SK-N-SH (cell line): ENCODE measurements around the gene GARNL3. TPM values are rescaled to one million over a fixed set of nuclear protein-coding genes. Genes with fewer than 3 reads are reported as not detected.
A peak's percentile ranks its signal among the peaks of the same experiment; 100 is the strongest.

Source experiments
- CTCF ChIA-PET: fragments of 300-600, 350-600 bp; formaldehyde crosslinking; extraction: SDS; loops from one replicate; lab custom pipeline; 2021; lab: Yijun Ruan, JAX
- POLR2A ChIA-PET: fragments of 350-600 bp; sonication (Branson Sonifier 250); formaldehyde crosslinking; extraction: SDS; loops from one replicate; lab custom pipeline; 2020; ENCODE audit warnings: antibody characterized with exemption, inconsistent platforms; lab: Yijun Ruan, JAX
- DNase-seq: peaks from one replicate; pipeline ENCODE4 v3.0.0; 2012
- H2AFZ ChIP-seq: fragments of 200-600 bp; sonication (generic); 2 replicates; pipeline ENCODE4 v1.8.1; 2016; ENCODE audit warnings: antibody characterized with exemption, mild to moderate bottlenecking, low read depth
- H3F3A ChIP-seq: fragments of 200-600 bp; sonication (generic); replicated peaks from 2 replicates; pipeline ENCODE3; 2016; ENCODE audit warnings: antibody characterized with exemption, mild to moderate bottlenecking; ENCODE audit not compliant: insufficient read depth
- H3K27ac ChIP-seq, 2 experiments: fragments of 200-500 bp in 1 of 2; fragments of 200-600 bp in 1 of 2; sonication (Bioruptor generic) in 1 of 2; sonication (generic), shearing (Covaris generic) in 1 of 2; 2 replicates each; pipeline versions ENCODE4 v1.5.1 to v1.6.1; 2014 to 2016; ENCODE audit warnings: low read depth in 2 of 2, inconsistent platforms in 1 of 2, low read length in 1 of 2, mild to moderate bottlenecking in 1 of 2, mixed read lengths in 1 of 2
- H3K27me3 ChIP-seq: fragments of 200-600 bp; sonication (generic), shearing (Covaris generic); 2 replicates; pipeline ENCODE4 v1.6.1; 2016; ENCODE audit warnings: mixed run types; ENCODE audit not compliant: insufficient read depth
- H3K36me3 ChIP-seq, 2 experiments: fragments of 200-500 bp in 1 of 2; fragments of 200-600 bp in 1 of 2; sonication (Bioruptor generic) in 1 of 2; sonication (generic) in 1 of 2; replicated peaks in 1 of 2; 2 replicates each; pipeline versions ENCODE3 to v1.5.1; 2014 to 2016; ENCODE audit warnings: low read length in 1 of 2, mild to moderate bottlenecking in 1 of 2; ENCODE audit not compliant: insufficient read depth in 2 of 2, control insufficient read depth in 1 of 2
- H3K4me1 ChIP-seq, 2 experiments: fragments of 200-500 bp in 1 of 2; fragments of 200-600 bp in 1 of 2; sonication (Bioruptor generic) in 1 of 2; sonication (generic), shearing (Covaris generic) in 1 of 2; 2 replicates each; pipeline versions ENCODE4 v1.5.1 to v1.6.1; 2014 to 2016; ENCODE audit warnings: low read depth in 1 of 2, low read length in 1 of 2, mixed run types in 1 of 2; ENCODE audit not compliant: insufficient read depth in 2 of 2, control insufficient read depth in 1 of 2
- H3K4me2 ChIP-seq: fragments of 200-600 bp; sonication (generic), shearing (Covaris generic); 2 replicates; pipeline ENCODE4 v1.6.1; 2017; ENCODE audit warnings: mixed run types
- H3K4me3 ChIP-seq, 2 experiments: fragments of 200-500 bp in 1 of 2; fragments of 200-600 bp in 1 of 2; sonication (Bioruptor generic) in 1 of 2; sonication (generic), shearing (Covaris generic) in 1 of 2; 2 replicates each; pipeline versions ENCODE4 v1.5.1 to v1.8.1; 2014 to 2016; ENCODE audit warnings: low read depth in 2 of 2, inconsistent platforms in 1 of 2, low read length in 1 of 2, mild to moderate bottlenecking in 1 of 2, mixed read lengths in 1 of 2, moderate library complexity in 1 of 2
- H3K79me2 ChIP-seq: fragments of 200-600 bp; sonication (generic); 2 replicates; pipeline ENCODE4 v1.8.1; 2017; ENCODE audit warnings: mild to moderate bottlenecking; ENCODE audit not compliant: insufficient read depth
- H3K9ac ChIP-seq: fragments of 200-600 bp; sonication (generic); 2 replicates; pipeline ENCODE4 v1.6.1; 2017; ENCODE audit warnings: mixed run types
- H3K9me2 ChIP-seq: fragments of 200-600 bp; sonication (generic); 2 replicates; pipeline ENCODE4 v1.6.1; 2017; ENCODE audit warnings: mixed run types
- H3K9me3 ChIP-seq: fragments of 200-600 bp; sonication (generic); 2 replicates; pipeline ENCODE4 v1.6.1; 2017; ENCODE audit warnings: mixed run types, mild to moderate bottlenecking, moderate library complexity
- H4K20me1 ChIP-seq: fragments of 200-600 bp; sonication (generic); 2 replicates; pipeline ENCODE4 v1.6.1; 2017; ENCODE audit warnings: mild to moderate bottlenecking, mixed run types; ENCODE audit not compliant: insufficient read depth
- CTCF ChIP-seq: fragments of 200-600 bp; sonication (generic); IDR thresholded peaks from 2 replicates; pipeline ENCODE4 v1.6.1; 2017; ENCODE audit warnings: antibody characterized with exemption, mild to moderate bottlenecking, moderate library complexity
- MXI1 ChIP-seq: IDR thresholded peaks from 2 replicates; pipeline ENCODE4 v1.6.1; 2012; ENCODE audit warnings: mild to moderate bottlenecking, low read depth, low read length, improper control_type of control experiment
- RAD21 ChIP-seq: IDR thresholded peaks from 2 replicates; pipeline ENCODE4 v1.6.1; 2012; ENCODE audit warnings: mild to moderate bottlenecking, low read length
- RCOR1 ChIP-seq: fragments of 150-350 bp; IDR thresholded peaks from 2 replicates; pipeline ENCODE4 v1.6.1; 2017; ENCODE audit warnings: antibody characterized with exemption, low read length
- REST ChIP-seq: IDR thresholded peaks from 2 replicates; pipeline ENCODE4 v1.6.1; 2012; ENCODE audit warnings: mild to moderate bottlenecking, low read depth, low read length, moderate library complexity
- RFX5 ChIP-seq: IDR thresholded peaks from 2 replicates; pipeline ENCODE4 v1.6.1; 2012; ENCODE audit warnings: mild to moderate bottlenecking, improper control_type of control experiment, low read length
- SMC3 ChIP-seq: IDR thresholded peaks from 2 replicates; pipeline ENCODE4 v1.6.1; 2012; ENCODE audit warnings: low read depth, low read length, improper control_type of control experiment
- YY1 ChIP-seq: IDR thresholded peaks from 2 replicates; pipeline ENCODE4 v1.4.0; 2012; ENCODE audit warnings: low read depth, mild to moderate bottlenecking
- WGBS: methylation state at CpG from one replicate; pipeline ENCODE4 v1.1.6; 2017; ENCODE audit warnings: low lambda C conversion rate; 5-methylcytosine and 5-hydroxymethylcytosine counted together
- polyA plus RNA-seq, 3 experiments: library from polyadenylated mRNA; depleted of rRNA; stranded (reverse); fragments of >200 nt; gene quantifications; 2 replicates each; pipeline ENCODE4 v1.2.3, GENCODE V29; 2012

The GARNL3 gene
- polyA plus RNA-seq, 1 of the 3 experiments (the other 2 are of a cell fraction), result 9.1 TPM

GRCh38 chr9:127347831-127348776 lies 83.5 kb downstream of the GARNL3 start:
- TF ChIP-seq SMC3 (peak; percentile 82), RCOR1 (no peak), REST (no peak), RAD21 (peak; percentile 85), CTCF (peak; percentile 68), MXI1 (0 out of 2 replicates have a peak, but pooled peaks have one; percentile 37), YY1 (no peak), RFX5 (no peak)
- DNase-seq, result peak; percentile 55
- POLR2A ChIA-PET, result no interaction called here
- WGBS, result 80% methylated on average over 8 of the region's 8 CpGs
- Histone ChIP-seq H4K20me1 (no peaks in the 10 kb centered on the region), H3K9ac (no peak overlapping the region), H3K36me3 (peaks cover 0 to 12% of the 10 kb centered on the region in 2 experiments), H2AFZ (no peak overlapping the region), H3K9me2 (no peaks in the 10 kb centered on the region), H3K27me3 (no peaks in the 10 kb centered on the region), H3K4me2 (no peak overlapping the region), H3K79me2 (no peaks in the 10 kb centered on the region), H3F3A (no peaks in the 10 kb centered on the region), H3K9me3 (no peaks in the 10 kb centered on the region), H3K4me3 (no peak overlapping the region), H3K27ac (no peak overlapping the region), H3K4me1 (peaks cover 0 to 5% of the 10 kb centered on the region in 2 experiments; a peak in 2 of 4 replicates)
- CTCF ChIA-PET, result interaction anchor here (0.6 to 2.6 kb wide), 38 partner anchors 8 to 407 kb away, joined by 3 to 30 read pairs (median 4); no protein-coding TSS in a partner anchor
